ENCODE measurements around the gene UCK1. TPM values are rescaled to one million over a fixed set of nuclear protein-coding genes. Genes with fewer than 3 reads are reported as not detected.

Gene UCK1
- total and polyA plus RNA-seq, 2 of the 4 experiments (the other 2 are of a cell fraction): 17.9 to 21.4 TPM

- Histone ChIP-seq H2AFZ (replicated peaks; ENCODE audit: low read length, poor library complexity) (no peak overlapping the region), H3K4me1 (ENCODE audit: control insufficient read depth, insufficient read depth, low read length) (no peaks in the 10 kb centered on the region), H3K9me3 (ENCODE audit: control insufficient read depth, insufficient read depth, low read length) (no peaks in the 10 kb centered on the region), H2AK9ac (replicated peaks; ENCODE audit: low read depth, low read length, poor library complexity) (no peak overlapping the region), H2BK120ac (ENCODE audit: low read depth, low read length) (no peak overlapping the region), H3K4ac (ENCODE audit: low read depth, low read length) (no peak overlapping the region), H4K8ac (ENCODE audit: low read depth in 2 of 2, low read length in 2 of 2) (no peak overlapping the region), H2BK5ac (ENCODE audit: low read depth, low read length, poor library complexity, severe bottlenecking) (no peak overlapping the region), H3K36me3 (ENCODE audit: control insufficient read depth, insufficient read depth, low read length) (peaks cover 80% of the 10 kb centered on the region), H3K9me1 (ENCODE audit: insufficient read depth, low read length) (no peaks in the 10 kb centered on the region), H3K18ac (ENCODE audit: low read depth, low read length) (no peak overlapping the region), H4K91ac (ENCODE audit: insufficient read depth, low read depth, low read length) (no peak overlapping the region), H3K56ac (ENCODE audit: extremely low read depth, insufficient read depth, low read length) (no peak overlapping the region), H4K5ac (ENCODE audit: low read depth, low read length) (no peak overlapping the region), H3K79me1 (ENCODE audit: low read depth in 1 of 2, low read length in 2 of 2) (peaks cover 33 to 41% of the 10 kb centered on the region in 2 experiments), H3K14ac (replicated peaks; ENCODE audit: low read depth, low read length) (no peak overlapping the region), H3K23ac (ENCODE audit: low read depth, low read length) (no peak overlapping the region), H2BK15ac (ENCODE audit: low read depth, low read length) (no peak overlapping the region), H3K27ac (ENCODE audit: insufficient read depth, low read length) (no peak overlapping the region), H3K9ac (ENCODE audit: low read depth, low read length) (no peak overlapping the region), H4K20me1 (ENCODE audit: insufficient read depth, low read length) (peaks cover 69% of the 10 kb centered on the region), H3K4me3 (ENCODE audit: insufficient read depth, low read depth, low read length) (no peak overlapping the region), H2AK5ac (ENCODE audit: low read depth, low read length) (no peak overlapping the region), H3K27me3 (ENCODE audit: control insufficient read depth, insufficient read depth, low read length) (no peaks in the 10 kb centered on the region), H3K4me2 (ENCODE audit: low read depth, low read length) (no peak overlapping the region), H2BK20ac (ENCODE audit: low read depth, low read length) (no peak overlapping the region)
- ChIA-PET POLR2A (ENCODE audit: unreplicated experiment) (no interaction called here), CTCF (no interaction called here)
- TF ChIP-seq CTCF (conservative IDR thresholded peaks at IDR 0.05; ENCODE audit: low read depth, low read length) (no peak), MAFK (IDR thresholded peaks at IDR 0.05; ENCODE audit: low read depth, low read length) (no peak), FOS (IDR thresholded peaks at IDR 0.05; ENCODE audit: low read depth, low read length) (no peak), RFX5 (IDR thresholded peaks at IDR 0.05; ENCODE audit: low read depth, low read length) (no peak), USF2 (IDR thresholded peaks at IDR 0.05; ENCODE audit: low read depth, low read length) (no peak), SMC3 (IDR thresholded peaks at IDR 0.05; ENCODE audit: low read depth, low read length) (no peak), MAZ (IDR thresholded peaks at IDR 0.05; ENCODE audit: borderline replicate concordance, low read depth, low read length) (no peak), CHD1 (IDR thresholded peaks at IDR 0.05; ENCODE audit: low read depth, low read length) (no peak), MXI1 (IDR thresholded peaks at IDR 0.05; ENCODE audit: borderline replicate concordance, low read depth, low read length) (no peak)
- TF ChIP-seq, protein P1, sequence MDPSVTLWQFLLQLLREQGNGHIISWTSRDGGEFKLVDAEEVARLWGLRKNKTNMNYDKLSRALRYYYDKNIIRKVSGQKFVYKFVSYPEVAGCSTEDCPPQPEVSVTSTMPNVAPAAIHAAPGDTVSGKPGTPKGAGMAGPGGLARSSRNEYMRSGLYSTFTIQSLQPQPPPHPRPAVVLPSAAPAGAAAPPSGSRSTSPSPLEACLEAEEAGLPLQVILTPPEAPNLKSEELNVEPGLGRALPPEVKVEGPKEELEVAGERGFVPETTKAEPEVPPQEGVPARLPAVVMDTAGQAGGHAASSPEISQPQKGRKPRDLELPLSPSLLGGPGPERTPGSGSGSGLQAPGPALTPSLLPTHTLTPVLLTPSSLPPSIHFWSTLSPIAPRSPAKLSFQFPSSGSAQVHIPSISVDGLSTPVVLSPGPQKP (IDR thresholded peaks at IDR 0.05; ENCODE audit: borderline replicate concordance, low read depth, low read length): no peak
- dilution Hi-C loops (cut with HindIII; ENCODE audit: low sequenced_read_pairs, unreplicated experiment): no loop called here
- WGBS, 2 experiments (ENCODE audit: extremely low coverage in 2 of 2, insufficient read length in 1 of 2): 97% methylated on average over 29 of the region's 46 CpGs; no CpG with 5 or more reads in 1 of the 2 experiments
- intact Hi-C loops (cut with micrococcal nuclease): loop anchor here (5.0 to 10.0 kb wide), 2 partner anchors 78 to 331 kb away; no protein-coding TSS in a partner anchor
- in situ Hi-C loops (cut with MboI; ENCODE audit: low sequenced_read_pairs): no loop called here
- DNase-seq: no peak
- ATAC-seq (ENCODE audit: low read depth): no peak
- BruUV-seq (replicated peaks): TSS peak; percentile 78
Measured at GRCh38 chr9:131475111-131475955, 55.7 kb downstream of the UCK1 start.
